HCT116 (cell line): ENCODE measurements around the gene PPP2R5B.

ENCODE experiments used
- EZH2 ChIP-seq: fragments of 200-600 bp; sonication (generic); IDR thresholded peaks from 2 replicates; pipeline ENCODE4 v1.6.1; 2017; ENCODE audit warnings: antibody characterized with exemption, mixed run types
- EZH2phosphoT487 ChIP-seq: fragments of 200-600 bp; IDR thresholded peaks from 2 replicates; pipeline ENCODE4 v1.6.1; 2018; ENCODE audit warnings: antibody characterized with exemption, borderline replicate concordance
- JUND ChIP-seq: IDR thresholded peaks from 2 replicates; pipeline ENCODE4 v1.6.1; 2012
- POLR2A ChIP-seq: IDR thresholded peaks from 2 replicates; pipeline ENCODE4 v1.7.0; 2011; ENCODE audit warnings: borderline replicate concordance; ENCODE audit not compliant: insufficient read depth, insufficient read length; ENCODE audit errors: extremely low read depth
- POLR2AphosphoS5 ChIP-seq: IDR thresholded peaks from 2 replicates; pipeline ENCODE4 v1.6.1; 2011; ENCODE audit warnings: mild to moderate bottlenecking, low read depth, low read length, moderate library complexity
- ZFX ChIP-seq: fragments of 450-650 bp; IDR thresholded peaks from 2 replicates; pipeline ENCODE4 v1.6.1; 2017
- TF ChIP-seq, protein P1 (sequence below), 3 experiments: fragments of 200-600 bp in 1 of 3; sonication (generic) in 1 of 3; IDR thresholded peaks in 2 of 3; conservative IDR thresholded peaks in 1 of 3; 2 replicates each; pipeline ENCODE4 v1.5.1; 2012 to 2017; ENCODE audit warnings: low read depth in 2 of 3, low read length in 2 of 3, antibody characterized with exemption in 1 of 3, borderline replicate concordance in 1 of 3, control low read depth in 1 of 3, mild to moderate bottlenecking in 1 of 3, mixed read lengths in 1 of 3, mixed run types in 1 of 3, moderate library complexity in 1 of 3; ENCODE audit not compliant: insufficient read depth in 1 of 3
- TF ChIP-seq, protein P2 (sequence below): IDR thresholded peaks from 2 replicates; pipeline ENCODE4 v1.6.1; 2012; ENCODE audit warnings: low read depth

DNA sequence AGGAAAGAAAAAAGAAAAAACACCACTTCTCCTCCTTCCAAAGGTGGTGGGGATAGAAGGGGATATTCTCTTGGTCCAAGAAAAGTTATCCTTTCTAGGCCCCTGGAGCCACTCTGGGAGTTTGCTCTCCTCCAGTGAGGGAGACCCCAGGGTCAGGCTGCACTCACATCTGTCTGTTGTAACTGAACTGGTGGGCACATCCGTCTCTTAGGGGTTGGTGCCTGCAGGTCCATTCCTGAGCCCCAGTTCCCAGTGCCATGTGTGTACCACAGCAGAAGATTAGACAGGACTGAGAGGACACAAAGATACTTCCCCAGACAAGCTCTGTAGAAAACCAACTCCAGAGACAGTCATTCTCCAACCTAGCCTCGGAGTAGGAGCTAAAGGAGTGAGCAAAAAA is 4.4 kb upstream of the PPP2R5B start:
- TF ChIP-seq EZH2: no peak
- TF ChIP-seq POLR2A: no peak
- TF ChIP-seq, protein P1, sequence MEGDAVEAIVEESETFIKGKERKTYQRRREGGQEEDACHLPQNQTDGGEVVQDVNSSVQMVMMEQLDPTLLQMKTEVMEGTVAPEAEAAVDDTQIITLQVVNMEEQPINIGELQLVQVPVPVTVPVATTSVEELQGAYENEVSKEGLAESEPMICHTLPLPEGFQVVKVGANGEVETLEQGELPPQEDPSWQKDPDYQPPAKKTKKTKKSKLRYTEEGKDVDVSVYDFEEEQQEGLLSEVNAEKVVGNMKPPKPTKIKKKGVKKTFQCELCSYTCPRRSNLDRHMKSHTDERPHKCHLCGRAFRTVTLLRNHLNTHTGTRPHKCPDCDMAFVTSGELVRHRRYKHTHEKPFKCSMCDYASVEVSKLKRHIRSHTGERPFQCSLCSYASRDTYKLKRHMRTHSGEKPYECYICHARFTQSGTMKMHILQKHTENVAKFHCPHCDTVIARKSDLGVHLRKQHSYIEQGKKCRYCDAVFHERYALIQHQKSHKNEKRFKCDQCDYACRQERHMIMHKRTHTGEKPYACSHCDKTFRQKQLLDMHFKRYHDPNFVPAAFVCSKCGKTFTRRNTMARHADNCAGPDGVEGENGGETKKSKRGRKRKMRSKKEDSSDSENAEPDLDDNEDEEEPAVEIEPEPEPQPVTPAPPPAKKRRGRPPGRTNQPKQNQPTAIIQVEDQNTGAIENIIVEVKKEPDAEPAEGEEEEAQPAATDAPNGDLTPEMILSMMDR (IDR thresholded peaks at IDR 0.05 in 2 of 3, conservative IDR thresholded peaks at IDR 0.05 in 1 of 3; ENCODE audit: borderline replicate concordance in 1 of 3, insufficient read depth in 1 of 3, low read depth in 2 of 3, low read length in 2 of 3): no peak
- TF ChIP-seq EZH2phosphoT487: no peak
- no peak for TF ChIP-seq POLR2AphosphoS5
- TF ChIP-seq JUND: no peak
- no peak for TF ChIP-seq ZFX
- TF ChIP-seq, protein P2, sequence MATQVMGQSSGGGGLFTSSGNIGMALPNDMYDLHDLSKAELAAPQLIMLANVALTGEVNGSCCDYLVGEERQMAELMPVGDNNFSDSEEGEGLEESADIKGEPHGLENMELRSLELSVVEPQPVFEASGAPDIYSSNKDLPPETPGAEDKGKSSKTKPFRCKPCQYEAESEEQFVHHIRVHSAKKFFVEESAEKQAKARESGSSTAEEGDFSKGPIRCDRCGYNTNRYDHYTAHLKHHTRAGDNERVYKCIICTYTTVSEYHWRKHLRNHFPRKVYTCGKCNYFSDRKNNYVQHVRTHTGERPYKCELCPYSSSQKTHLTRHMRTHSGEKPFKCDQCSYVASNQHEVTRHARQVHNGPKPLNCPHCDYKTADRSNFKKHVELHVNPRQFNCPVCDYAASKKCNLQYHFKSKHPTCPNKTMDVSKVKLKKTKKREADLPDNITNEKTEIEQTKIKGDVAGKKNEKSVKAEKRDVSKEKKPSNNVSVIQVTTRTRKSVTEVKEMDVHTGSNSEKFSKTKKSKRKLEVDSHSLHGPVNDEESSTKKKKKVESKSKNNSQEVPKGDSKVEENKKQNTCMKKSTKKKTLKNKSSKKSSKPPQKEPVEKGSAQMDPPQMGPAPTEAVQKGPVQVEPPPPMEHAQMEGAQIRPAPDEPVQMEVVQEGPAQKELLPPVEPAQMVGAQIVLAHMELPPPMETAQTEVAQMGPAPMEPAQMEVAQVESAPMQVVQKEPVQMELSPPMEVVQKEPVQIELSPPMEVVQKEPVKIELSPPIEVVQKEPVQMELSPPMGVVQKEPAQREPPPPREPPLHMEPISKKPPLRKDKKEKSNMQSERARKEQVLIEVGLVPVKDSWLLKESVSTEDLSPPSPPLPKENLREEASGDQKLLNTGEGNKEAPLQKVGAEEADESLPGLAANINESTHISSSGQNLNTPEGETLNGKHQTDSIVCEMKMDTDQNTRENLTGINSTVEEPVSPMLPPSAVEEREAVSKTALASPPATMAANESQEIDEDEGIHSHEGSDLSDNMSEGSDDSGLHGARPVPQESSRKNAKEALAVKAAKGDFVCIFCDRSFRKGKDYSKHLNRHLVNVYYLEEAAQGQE: no peak
